Neutrophil (primary cell): ENCODE measurements around the gene MMRN1.
"Not testable (repeated sequence)": the region's sequence is repeated elsewhere in the genome, so short reads cannot be mapped to it uniquely, and the experiment has no call there.

Source experiments
- H3K27ac ChIP-seq: fragments of 200-600 bp; sonication (generic); 2 replicates; pipeline ENCODE4 v1.5.1; 2016; ENCODE audit warnings: mild to moderate bottlenecking, moderate library complexity
- H3K27me3 ChIP-seq: fragments of 200-600 bp; sonication (generic); 2 replicates; pipeline ENCODE4 v1.6.0; 2016; ENCODE audit warnings: mild to moderate bottlenecking
- H3K36me3 ChIP-seq: fragments of 200-600 bp; sonication (generic); 2 replicates; pipeline ENCODE4 v1.5.1; 2017
- H3K4me1 ChIP-seq, 2 experiments: fragments of 200-600 bp in 1 of 2; sonication (generic) in 1 of 2; 1 replicate in 1 of 2; 2 replicates in 1 of 2; pipeline versions ENCODE4 v1.5.1 to v1.6.1; 2013 to 2016; ENCODE audit warnings: low read depth in 1 of 2, low read length in 1 of 2, mild to moderate bottlenecking in 1 of 2, moderate library complexity in 1 of 2; ENCODE audit not compliant: control insufficient read depth in 1 of 2, insufficient read depth in 1 of 2
- H3K4me3 ChIP-seq, 2 experiments: fragments of 200-600 bp in 1 of 2; sonication (generic) in 1 of 2; 1 replicate in 1 of 2; 2 replicates in 1 of 2; pipeline ENCODE4 v1.5.1; 2013 to 2016; ENCODE audit warnings: low read depth in 1 of 2, low read length in 1 of 2, mild to moderate bottlenecking in 1 of 2, moderate library complexity in 1 of 2
- H3K9me3 ChIP-seq: fragments of 200-600 bp; sonication (generic); 2 replicates; pipeline ENCODE4 v1.5.1; 2016
- CTCF ChIP-seq: fragments of 200-600 bp; sonication (generic); IDR thresholded peaks from 2 replicates; pipeline ENCODE4 v1.5.1; 2016; ENCODE audit warnings: antibody characterized with exemption

The MMRN1 gene

GRCh38 chr4:89879215-89879614, 15.4 kb upstream of the MMRN1 start:
- TF ChIP-seq CTCF, result no peak
- H3K27ac ChIP-seq, result no peak overlapping the region
- no peaks in the 10 kb centered on the region for H3K36me3 ChIP-seq
- H3K4me3 ChIP-seq, result no peak overlapping the region
- no peaks in the 10 kb centered on the region for H3K4me1 ChIP-seq
- no peaks in the 10 kb centered on the region for H3K9me3 ChIP-seq
- H3K27me3 ChIP-seq, result no peaks in the 10 kb centered on the region

- Histone ChIP-seq H3K27ac (no peak overlapping the region), H3K4me3 (no peak overlapping the region)
- TF ChIP-seq CTCF, result no peak
Observed at GRCh38 chr4:89889289-89889688, 5.4 kb upstream of the MMRN1 start.

GRCh38 chr4:89897867-89898266, 3.2 kb downstream of the MMRN1 start:
- no peaks in the 10 kb centered on the region for H3K27me3 ChIP-seq
- no peaks in the 10 kb centered on the region for H3K36me3 ChIP-seq
- peaks cover 2 to 25% of the 10 kb centered on the region in 2 experiments for H3K4me1 ChIP-seq
- H3K27ac ChIP-seq, result no peak overlapping the region
- no peak for TF ChIP-seq CTCF
- no peaks in the 10 kb centered on the region for H3K9me3 ChIP-seq
- no peak overlapping the region for H3K4me3 ChIP-seq

More at GRCh38 chr4:89889289-89889688, 5.4 kb upstream of the MMRN1 start:
- Histone ChIP-seq H3K27me3 (no peaks in the 10 kb centered on the region), H3K4me1 (no peaks in the 10 kb centered on the region), H3K36me3 (no peaks in the 10 kb centered on the region), H3K9me3 (no peaks in the 10 kb centered on the region)

- H3K4me3 ChIP-seq, result no peak overlapping the region
- H3K9me3 ChIP-seq, result no peaks in the 10 kb centered on the region
- peaks cover 2 to 25% of the 10 kb centered on the region in 2 experiments for H3K4me1 ChIP-seq
- H3K27ac ChIP-seq, result no peak overlapping the region
- no peaks in the 10 kb centered on the region for H3K36me3 ChIP-seq
- H3K27me3 ChIP-seq, result no peaks in the 10 kb centered on the region
- no peak for TF ChIP-seq CTCF
Observed at GRCh38 chr4:89898304-89898716, 3.7 kb downstream of the MMRN1 start.

GRCh38 chr4:89899152-89899551, 4.5 kb downstream of the MMRN1 start:
- peaks cover 2 to 25% of the 10 kb centered on the region in 2 experiments for H3K4me1 ChIP-seq
- H3K27ac ChIP-seq, result no peak overlapping the region
- no peaks in the 10 kb centered on the region for H3K9me3 ChIP-seq
- no peak for TF ChIP-seq CTCF
- H3K4me3 ChIP-seq, result no peak overlapping the region
- H3K36me3 ChIP-seq, result no peaks in the 10 kb centered on the region
- H3K27me3 ChIP-seq, result no peaks in the 10 kb centered on the region

- H3K9me3 ChIP-seq, result no peaks in the 10 kb centered on the region
Observed at GRCh38 chr4:89899854-89900253, 5.2 kb downstream of the MMRN1 start.

GRCh38 chr4:89901808-89902431, 7.3 kb downstream of the MMRN1 start:
- H3K4me1 ChIP-seq, result peaks cover 0 to 10% of the 10 kb centered on the region in 2 experiments
- not testable (repeated sequence) for H3K27me3 ChIP-seq, H3K9me3 ChIP-seq, H3K27ac ChIP-seq, H3K36me3 ChIP-seq, H3K4me3 ChIP-seq

More at GRCh38 chr4:89899854-89900253, 5.2 kb downstream of the MMRN1 start:
- peaks cover 0 to 19% of the 10 kb centered on the region in 2 experiments for H3K4me1 ChIP-seq
- H3K36me3 ChIP-seq, result no peaks in the 10 kb centered on the region
- no peak overlapping the region for H3K4me3 ChIP-seq
- H3K27me3 ChIP-seq, result no peaks in the 10 kb centered on the region
- H3K27ac ChIP-seq, result no peak overlapping the region
- TF ChIP-seq CTCF, result no peak
